Cardiac fibroblast (primary cell): ENCODE measurements around the gene SLC12A7.

Experiments used
- DNase-seq, 2 donors: peaks; one replicate each; pipeline versions ENCODE4 v3.0.0 to v3.0.0-alpha.2; 2010; ENCODE audit warnings: low read depth in 2 of 2
- H3K4me3 ChIP-seq, 2 donors: replicated peaks in 1 of 2; 1 replicate in 1 of 2; 2 replicates in 1 of 2; pipeline ENCODE4 v1.5.1; 2011; ENCODE audit warnings: low read depth in 2 of 2, low read length in 2 of 2, mild to moderate bottlenecking in 2 of 2, moderate library complexity in 1 of 2
- CTCF ChIP-seq: IDR thresholded peaks from one replicate; pipeline ENCODE4 v1.5.1; 2011; ENCODE audit warnings: low read depth, mild to moderate bottlenecking, low read length, inconsistent platforms

The SLC12A7 gene

DNA sequence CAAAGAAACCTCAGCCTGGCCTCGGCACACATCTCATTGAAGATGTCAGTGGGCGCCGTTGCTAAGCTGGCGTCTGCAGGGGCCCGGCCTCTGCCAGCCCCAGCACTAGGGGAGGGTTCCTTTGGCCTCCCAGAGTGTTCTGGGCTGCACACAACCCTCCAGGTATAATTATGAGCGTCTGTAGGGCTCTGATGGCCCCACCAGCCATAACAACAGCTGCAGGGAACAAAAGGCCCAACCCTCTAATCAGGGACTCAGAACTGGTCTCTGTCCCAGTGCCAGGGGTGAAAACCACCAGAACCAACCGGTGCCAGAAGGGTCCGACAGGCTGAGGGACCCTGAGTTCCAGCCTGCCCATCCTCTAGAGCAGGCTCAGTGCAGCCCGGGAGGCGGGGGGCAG is 39.5 kb upstream of the SLC12A7 start:
- TF ChIP-seq CTCF: no peak
- no peak for DNase-seq
- no peak overlapping the region for H3K4me3 ChIP-seq

- no peak overlapping the region for H3K4me3 ChIP-seq
- no peak for DNase-seq
- no peak for TF ChIP-seq CTCF
These were observed 39.0 kb upstream of the SLC12A7 start for GRCh38 chr5:1150866-1151265.

DNA sequence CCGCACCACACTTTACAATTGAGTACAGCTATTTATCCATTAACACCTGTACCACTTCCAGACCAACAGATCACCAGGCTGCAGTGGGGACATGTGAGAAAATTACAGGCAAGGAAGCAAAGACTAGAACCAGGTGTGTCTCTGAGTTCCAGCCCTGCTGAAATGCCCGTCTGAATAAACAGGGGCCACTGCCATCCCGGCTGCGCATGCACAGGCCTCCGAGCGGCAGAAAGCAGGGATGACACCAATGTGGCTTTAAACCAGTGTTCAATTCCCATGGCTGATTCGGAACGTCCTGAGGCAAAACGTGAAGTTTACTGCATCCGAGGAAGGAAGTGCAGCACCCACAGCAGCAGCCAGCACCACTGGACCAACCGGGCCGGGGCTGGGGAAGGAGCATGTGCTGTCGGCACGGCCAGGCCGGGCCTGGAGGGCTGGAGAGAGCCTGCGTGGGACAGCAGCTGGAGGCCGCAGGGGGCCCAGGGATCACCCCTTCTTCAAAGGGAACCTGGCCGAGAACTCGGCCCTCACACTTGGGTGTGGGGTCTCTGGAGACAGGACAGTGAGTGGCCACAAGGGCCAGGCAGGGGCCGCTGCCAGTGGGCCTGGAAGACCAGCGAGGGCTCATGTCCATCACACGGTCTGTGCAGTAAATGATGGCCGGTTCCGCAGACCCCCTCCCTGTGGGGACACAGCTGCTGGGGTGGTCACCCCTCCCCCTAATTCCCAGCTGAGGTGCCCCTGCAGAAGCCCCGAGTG is 33.0 kb upstream of the SLC12A7 start:
- no peak for TF ChIP-seq CTCF
- DNase-seq: no peak
- no peak overlapping the region for H3K4me3 ChIP-seq

GRCh38 chr5:1144089-1144488 is 32.2 kb upstream of the SLC12A7 start:
- no peak for DNase-seq
- no peak overlapping the region for H3K4me3 ChIP-seq
- TF ChIP-seq CTCF: no peak

- H3K4me3 ChIP-seq: no peak overlapping the region
- TF ChIP-seq CTCF: no peak
- no peak for DNase-seq
These were observed 31.7 kb upstream of the SLC12A7 start for GRCh38 chr5:1143670-1143951.

DNA sequence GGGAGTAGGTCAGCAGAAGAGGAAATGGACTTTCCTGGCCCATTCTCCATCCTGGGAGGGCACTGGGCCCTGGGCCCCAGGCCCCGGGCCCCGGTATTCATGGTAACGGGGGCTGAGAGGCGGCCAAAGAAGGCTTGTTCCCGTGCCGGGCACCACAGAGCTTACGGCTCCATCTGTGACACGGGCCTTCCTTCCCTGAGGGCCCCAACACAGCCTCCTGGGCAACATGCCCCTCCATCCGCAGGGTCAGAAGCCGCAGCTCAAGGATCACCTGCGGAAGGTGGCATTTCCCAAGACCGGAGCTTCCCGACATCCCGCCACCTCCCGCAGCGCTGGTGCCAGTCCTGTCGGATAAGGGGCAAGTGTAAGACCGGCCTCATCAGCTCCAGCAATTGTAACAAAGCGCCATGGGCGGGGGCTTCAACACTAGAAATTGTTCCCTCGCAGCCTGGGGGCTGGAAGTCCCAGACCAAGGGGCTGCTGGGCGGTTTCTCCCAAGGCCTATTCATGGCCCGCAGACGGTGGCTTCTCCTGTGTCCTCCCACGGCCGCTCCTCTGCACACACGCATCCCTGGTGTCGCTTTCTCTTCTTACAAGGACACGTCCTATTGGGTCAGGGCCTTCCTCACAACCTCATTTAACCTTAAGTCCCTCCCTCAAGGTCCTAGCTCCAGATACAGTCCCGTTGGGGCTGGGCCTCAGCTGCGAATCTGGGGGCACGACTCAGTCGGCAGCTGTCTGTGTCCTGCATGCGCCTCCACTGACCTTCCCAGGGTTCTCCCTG is 31.2 kb upstream of the SLC12A7 start:
- DNase-seq: no peak
- no peak overlapping the region for H3K4me3 ChIP-seq
- no peak for TF ChIP-seq CTCF

- no peak for TF ChIP-seq CTCF
- no peak overlapping the region for H3K4me3 ChIP-seq
- no peak for DNase-seq
These were observed 30.0 kb upstream of the SLC12A7 start for GRCh38 chr5:1141834-1142233.
